ENCODE data around the gene COL10A1. TPM values are rescaled to one million over a fixed set of nuclear protein-coding genes. Genes with fewer than 3 reads are reported as not detected.

The COL10A1 gene
- total and polyA plus RNA-seq, 10 of the 15 experiments (the other 5 are each of a cell fraction or from before 2014, with no cell fraction given), result 0.02 to 0.33 (median 0.06) TPM; not detected in 5

GRCh38 chr6:116159782-116160524 is 34.0 kb upstream of the COL10A1 start:
- no peak overlapping the region for H3K4me3 ChIP-seq
- ChIA-PET POLR2A (no interaction called here), SMC1A (ENCODE audit: uncharacterized antibody, unreplicated experiment) (no interaction called here), CTCF (no interaction called here), RAD21 (ENCODE audit: unreplicated experiment) (no interaction called here)
- 68% methylated on average over 3 of the region's 3 CpGs for WGBS (ENCODE audit: insufficient coverage, insufficient replicate concordance, low lambda C conversion rate, missing lambda C conversion rate)
- no peak for TF ChIP-seq PKNOX1 (IDR thresholded peaks at IDR 0.05)
- TF ChIP-seq SP1 (IDR thresholded peaks at IDR 0.05; ENCODE audit: low read depth, low read length), result no peak
- TF ChIP-seq ATF2 (IDR thresholded peaks at IDR 0.05; ENCODE audit: low read length), result no peak
- H2AFZ ChIP-seq (ENCODE audit: control insufficient read depth, low read depth, low read length), result no peak overlapping the region
- H3K36me3 ChIP-seq (ENCODE audit: control insufficient read depth in 2 of 2, insufficient read depth in 2 of 2, low read length in 1 of 2), result no peaks in the 10 kb centered on the region
- DNase-seq (ENCODE audit: low read depth, low spot score) (no peak), ATAC-seq (no peak), FAIRE-seq (peak; percentile 18)
- no peak overlapping the region for H3K27ac ChIP-seq (ENCODE audit: control insufficient read depth, insufficient read depth)
- H3K9me3 ChIP-seq (replicated peaks; ENCODE audit: control insufficient read depth, insufficient read depth, low read length), result peaks cover 6% of the 10 kb centered on the region; the same call in 2 of the 3 replicates
- H4K20me1 ChIP-seq (ENCODE audit: control insufficient read depth, insufficient read depth), result no peaks in the 10 kb centered on the region
- no peak overlapping the region for H3K9ac ChIP-seq (ENCODE audit: control insufficient read depth, insufficient read depth, low read length)
- intact Hi-C loops (cut with micrococcal nuclease; ENCODE audit: unreplicated experiment), result no loop called here
- in situ Hi-C loops (cut with MboI), result no loop called here
- no peaks in the 10 kb centered on the region; the same call in 1 of the 2 replicates for H3K79me2 ChIP-seq (ENCODE audit: control insufficient read depth, insufficient read depth, low read length)
- no peaks in the 10 kb centered on the region for H3K4me1 ChIP-seq (ENCODE audit: control insufficient read depth, insufficient read depth, low read length)
- H3K4me2 ChIP-seq (ENCODE audit: control insufficient read depth, insufficient read depth), result no peak overlapping the region
- H3K27me3 ChIP-seq (replicated peaks in 1 of 2; ENCODE audit: control insufficient read depth in 2 of 2, insufficient read depth in 2 of 2, low read length in 1 of 2), result no peaks in the 10 kb centered on the region
- no TSS peak for BruUV-seq (replicated peaks)

GRCh38 chr6:116158641-116159040 is 32.7 kb upstream of the COL10A1 start:
- ATAC-seq, result no peak
- Histone ChIP-seq H3K4me2 (ENCODE audit: control insufficient read depth, insufficient read depth) (no peak overlapping the region), H3K4me3 (no peak overlapping the region), H2AFZ (ENCODE audit: control insufficient read depth, low read depth, low read length) (no peak overlapping the region), H3K27ac (ENCODE audit: control insufficient read depth, insufficient read depth) (no peak overlapping the region), H3K9me3 (replicated peaks; ENCODE audit: control insufficient read depth, insufficient read depth, low read length) (peaks cover under 1% of the 10 kb centered on the region; the same call in 1 of the 3 replicates), H3K79me2 (ENCODE audit: control insufficient read depth, insufficient read depth, low read length) (no peaks in the 10 kb centered on the region), H3K27me3 (replicated peaks in 1 of 2; ENCODE audit: control insufficient read depth in 2 of 2, insufficient read depth in 2 of 2, low read length in 1 of 2) (no peaks in the 10 kb centered on the region), H4K20me1 (ENCODE audit: control insufficient read depth, insufficient read depth) (no peaks in the 10 kb centered on the region), H3K36me3 (ENCODE audit: control insufficient read depth in 2 of 2, insufficient read depth in 2 of 2, low read length in 1 of 2) (no peaks in the 10 kb centered on the region), H3K9ac (ENCODE audit: control insufficient read depth, insufficient read depth, low read length) (no peak overlapping the region), H3K4me1 (ENCODE audit: control insufficient read depth, insufficient read depth, low read length) (no peaks in the 10 kb centered on the region)
- POLR2A ChIA-PET, result no interaction called here
- SMC1A ChIA-PET (ENCODE audit: uncharacterized antibody, unreplicated experiment), result interaction anchor here (0.9 to 1.4 kb wide), 2 partner anchors 10 to 13 kb away, joined by 3 read pairs; no protein-coding TSS in a partner anchor
- no peak for TF ChIP-seq NRF1 (conservative IDR thresholded peaks at IDR 0.05; ENCODE audit: low read depth, low read length)
- TF ChIP-seq ESRRA (IDR thresholded peaks at IDR 0.05; ENCODE audit: low read length), result no peak
- no peak for TF ChIP-seq IRF4 (IDR thresholded peaks at IDR 0.05; ENCODE audit: low read depth, low read length)
- TF ChIP-seq CHD1 (IDR thresholded peaks at IDR 0.05; ENCODE audit: low read depth, low read length), result no peak
- DNase-seq (ENCODE audit: low read depth, low spot score), result no peak
- in situ Hi-C loops (cut with MboI) (no loop called here), intact Hi-C loops (cut with micrococcal nuclease; ENCODE audit: unreplicated experiment) (no loop called here)
- no peak for FAIRE-seq
- CTCF ChIA-PET, result interaction anchor here (2.2 kb wide), 1 partner anchor 46 kb away, joined by 10 read pairs; no protein-coding TSS in a partner anchor
- BruUV-seq (replicated peaks), result no TSS peak
- 100% methylated on average over 3 of the region's 3 CpGs for WGBS (ENCODE audit: insufficient coverage, insufficient replicate concordance, low lambda C conversion rate, missing lambda C conversion rate)
- RAD21 ChIA-PET (ENCODE audit: unreplicated experiment), result no interaction called here
